Vein endothelial cell (primary cell): Measurements from ENCODE around the gene TP63. TPM values are rescaled to one million over a fixed set of nuclear protein-coding genes. Genes with fewer than 3 reads are reported as not detected.

ENCODE experiments used
- small RNA-seq: library from RNA; depleted of rRNA; stranded (forward); fragments of <200 nt; gene quantifications from one replicate; pipeline ENCODE3, GENCODE V24; 2012
- total RNA-seq: library from RNA; depleted of rRNA; stranded (reverse); fragments of >200 nt; gene quantifications from 2 replicates; pipeline ENCODE4 v1.2.3, GENCODE V29; 2012

The TP63 gene
- total RNA-seq: not detected in 2 replicates

DNA sequence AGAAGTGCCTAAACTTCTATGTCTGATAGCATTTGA, at the start of gene TP63:
Gene TP63, plus strand, starts transcription at position 17 of the 36 bp plus-strand sequence. CDS start 127 bp downstream, outside the sequence.

Small RNAs within 50 kb of the gene (small RNA-seq; reads per million reads assigned to genes)
- gene AC078809.1 (not detected), gene MIR944 (0.08 reads per million)
